Vagina (tissue), 2 donors: ENCODE results near the gene GANAB.

Source experiments
- CTCF ChIP-seq, 3 experiments: fragments of 450-650 bp in 2 of 3; fragments of 200-600 bp in 1 of 3; sonication (generic) in 1 of 3; IDR thresholded peaks; one replicate each; pipeline ENCODE4 v1.5.1; 2017 to 2019; ENCODE audit warnings: antibody characterized with exemption in 3 of 3, mild to moderate bottlenecking in 2 of 3, moderate library complexity in 2 of 3
- POLR2A ChIP-seq, 2 donors: fragments of 450-650 bp; IDR thresholded peaks; one replicate each; pipeline ENCODE4 v1.6.1; 2017; ENCODE audit warnings: antibody characterized with exemption in 2 of 2, mild to moderate bottlenecking in 2 of 2, moderate library complexity in 2 of 2
- POLR2AphosphoS5 ChIP-seq, 2 donors: sonication (generic); formaldehyde crosslinking; IDR thresholded peaks; one replicate each; pipeline ENCODE4 v1.9.0; 2017; ENCODE audit warnings: antibody characterized with exemption in 2 of 2, mild to moderate bottlenecking in 2 of 2, low read depth in 1 of 2; ENCODE audit not compliant: insufficient read depth in 1 of 2

- TF ChIP-seq CTCF (IDR thresholded peaks at IDR 0.05) (no peak), POLR2A (IDR thresholded peaks at IDR 0.05) (no peak), POLR2AphosphoS5 (IDR thresholded peaks at IDR 0.05; ENCODE audit: insufficient read depth in 1 of 2, low read depth in 1 of 2) (no peak)
Measured at GRCh38 chr11:62605902-62606301, 40.5 kb downstream of the GANAB start.
